ENCODE results near the gene PAX7.

GRCh38 chr1:18635891-18636595 is 5.4 kb downstream of the PAX7 start:
- TF ChIP-seq POLR2A (IDR thresholded peaks at IDR 0.05) (no peak), CTCF (IDR thresholded peaks at IDR 0.05) (no peak), EP300 (IDR thresholded peaks at IDR 0.05) (no peak)
